Left lung (tissue), 10 donors: ENCODE data around the gene CBX8. TPM values are rescaled to one million over a fixed set of nuclear protein-coding genes. Genes with fewer than 3 reads are reported as not detected.

ENCODE experiments used
- ATAC-seq: fragments of 200-7000 bp; cut with Tn5 transposase; one replicate; pipeline ENCODE4 v1.9.1; 2020; ENCODE audit warnings: moderate library complexity
- DNase-seq, 4 donors: peaks; one replicate each; pipeline ENCODE4 v3.0.0-alpha.2; 2013 to 2020
- H3K27ac ChIP-seq, 2 donors: fragments of 200-600 bp; sonication (generic) in 1 of 2; one replicate each; pipeline versions ENCODE4 v1.5.0 to v1.8.0; 2020 to 2021
- H3K27me3 ChIP-seq, 2 donors: fragments of 200-600 bp; sonication (generic) in 1 of 2; one replicate each; pipeline versions ENCODE4 v1.5.0 to v1.8.0; 2020 to 2021
- H3K36me3 ChIP-seq, 2 donors: fragments of 200-600 bp; sonication (generic) in 1 of 2; one replicate each; pipeline versions ENCODE4 v1.5.0 to v1.8.0; 2020 to 2021
- H3K4me1 ChIP-seq, 2 donors: fragments of 200-600 bp; one replicate each; pipeline ENCODE4 v1.8.0; 2021
- H3K4me3 ChIP-seq, 2 donors: fragments of 200-600 bp; sonication (generic) in 1 of 2; one replicate each; pipeline versions ENCODE4 v1.5.0 to v1.8.0; 2020 to 2021; ENCODE audit warnings: mild to moderate bottlenecking in 1 of 2
- H3K9me3 ChIP-seq, 2 donors: fragments of 200-600 bp; sonication (generic) in 1 of 2; one replicate each; pipeline versions ENCODE4 v1.5.0 to v1.8.0; 2020 to 2021
- intact Hi-C, 2 donors: fragments of 100-400 bp; cut with DNase I; formaldehyde crosslinking; loops; one replicate each; pipeline versions ENCODE4 v1.11.2 to v1.14.2; 2022
- polyA plus RNA-seq, 6 donors: library from polyadenylated mRNA; unstranded; fragments of 120-200 nt; gene quantifications; one replicate each; pipeline ENCODE4 v1.2.1, GENCODE V29; 2013; ENCODE audit not compliant: insufficient read length in 6 of 6
- total RNA-seq, 2 donors: library from RNA; stranded (reverse); fragmentation: NEBNext Ultra II Directional; extraction: Animal tissue kit (Norgen Biotek cat#: 25700); gene quantifications; one replicate each; pipeline ENCODE4 v1.2.1, GENCODE V29; 2021
- TF ChIP-seq, protein P1 (sequence below), 2 donors: fragments of 200-600 bp; sonication (generic) in 1 of 2; IDR thresholded peaks; one replicate each; pipeline versions ENCODE4 v1.5.0 to v1.8.0; 2021; ENCODE audit warnings: antibody characterized with exemption in 2 of 2
- donor health status: DM: no; HTN: yes; CAD: no.
- donor health status: DM: no; HTN: no; CAD: no.

Gene CBX8
- total and polyA plus RNA-seq, 8 donors = 7.3 to 11.4 (median 8.9) TPM

DNA sequence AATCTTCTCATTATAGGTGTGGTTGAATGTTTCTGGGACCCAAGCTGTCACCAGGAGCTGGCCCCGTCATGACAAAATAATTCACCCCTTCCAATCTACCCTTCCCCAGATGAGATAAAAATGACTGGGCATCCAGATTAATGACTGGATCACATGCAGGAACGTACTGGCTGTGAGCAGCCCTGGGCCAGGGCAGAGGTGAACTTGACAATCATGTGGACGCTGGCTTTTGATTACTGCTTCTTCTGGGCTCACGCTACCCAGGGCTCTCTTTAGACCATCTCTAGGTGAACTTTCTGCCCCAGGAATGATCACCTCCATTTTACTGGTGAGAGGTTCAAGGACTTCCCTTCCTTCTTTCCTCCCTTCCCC lies 24.1 kb upstream of the CBX8 start:
- no peaks in the 10 kb centered on the region for H3K36me3 ChIP-seq
- no peaks in the 10 kb centered on the region for H3K9me3 ChIP-seq
- intact Hi-C loops = no loop called here
- ATAC-seq (no peak), DNase-seq (no peak)
- H3K4me1 ChIP-seq = peaks cover 0 to 3% of the 10 kb centered on the region in 2 donors
- no peak overlapping the region for H3K4me3 ChIP-seq
- H3K27me3 ChIP-seq = peaks cover 6 to 35% of the 10 kb centered on the region in 2 donors
- TF ChIP-seq, protein P1, sequence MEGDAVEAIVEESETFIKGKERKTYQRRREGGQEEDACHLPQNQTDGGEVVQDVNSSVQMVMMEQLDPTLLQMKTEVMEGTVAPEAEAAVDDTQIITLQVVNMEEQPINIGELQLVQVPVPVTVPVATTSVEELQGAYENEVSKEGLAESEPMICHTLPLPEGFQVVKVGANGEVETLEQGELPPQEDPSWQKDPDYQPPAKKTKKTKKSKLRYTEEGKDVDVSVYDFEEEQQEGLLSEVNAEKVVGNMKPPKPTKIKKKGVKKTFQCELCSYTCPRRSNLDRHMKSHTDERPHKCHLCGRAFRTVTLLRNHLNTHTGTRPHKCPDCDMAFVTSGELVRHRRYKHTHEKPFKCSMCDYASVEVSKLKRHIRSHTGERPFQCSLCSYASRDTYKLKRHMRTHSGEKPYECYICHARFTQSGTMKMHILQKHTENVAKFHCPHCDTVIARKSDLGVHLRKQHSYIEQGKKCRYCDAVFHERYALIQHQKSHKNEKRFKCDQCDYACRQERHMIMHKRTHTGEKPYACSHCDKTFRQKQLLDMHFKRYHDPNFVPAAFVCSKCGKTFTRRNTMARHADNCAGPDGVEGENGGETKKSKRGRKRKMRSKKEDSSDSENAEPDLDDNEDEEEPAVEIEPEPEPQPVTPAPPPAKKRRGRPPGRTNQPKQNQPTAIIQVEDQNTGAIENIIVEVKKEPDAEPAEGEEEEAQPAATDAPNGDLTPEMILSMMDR (IDR thresholded peaks at IDR 0.05) = no peak
- H3K27ac ChIP-seq = no peak overlapping the region

DNA sequence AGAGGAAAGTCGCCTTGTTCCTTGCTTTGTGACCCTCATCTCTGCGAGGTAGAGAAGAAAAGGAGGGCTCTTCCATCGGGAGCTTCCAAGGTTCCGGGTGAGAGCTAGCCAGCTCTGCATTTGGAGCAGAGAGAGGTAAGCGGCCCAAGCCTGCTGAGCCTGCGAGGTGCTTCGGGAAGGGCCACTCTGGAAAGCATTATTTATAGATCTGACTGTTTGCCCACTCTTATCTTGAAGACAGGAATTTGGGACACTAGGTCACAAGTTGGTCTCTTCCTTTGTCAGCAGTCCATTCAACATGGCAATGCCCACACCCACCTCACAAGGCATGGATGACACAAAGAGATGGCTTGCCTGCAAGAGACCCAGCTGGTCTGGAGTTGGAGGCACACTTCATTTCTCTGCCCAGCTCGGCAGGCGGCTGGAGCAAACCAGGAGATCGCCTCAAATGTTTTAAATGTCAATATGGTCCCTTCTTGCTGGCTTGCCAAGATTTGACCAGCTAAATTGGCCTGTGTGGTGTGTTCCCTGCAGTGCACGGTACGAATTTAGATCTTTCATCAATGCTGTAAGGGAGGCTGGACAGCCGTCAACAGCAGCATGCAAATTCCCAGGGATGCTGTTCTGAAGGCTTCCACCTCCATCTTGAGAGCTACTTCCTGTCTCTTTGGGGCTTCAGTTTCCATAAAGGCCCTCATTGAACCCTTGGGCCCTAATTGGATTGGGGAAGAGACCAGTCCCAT lies 22.8 kb upstream of the CBX8 start:
- Histone ChIP-seq H3K36me3 (no peaks in the 10 kb centered on the region), H3K4me1 (peaks cover 7 to 10% of the 10 kb centered on the region in 2 donors), H3K27me3 (peaks cover 19 to 47% of the 10 kb centered on the region in 2 donors), H3K27ac (no peak overlapping the region), H3K4me3 (no peak overlapping the region), H3K9me3 (no peaks in the 10 kb centered on the region)
- no peak for DNase-seq
- TF ChIP-seq, protein P1 (IDR thresholded peaks at IDR 0.05) = no peak
- intact Hi-C loops = no loop called here
- no peak for ATAC-seq

DNA sequence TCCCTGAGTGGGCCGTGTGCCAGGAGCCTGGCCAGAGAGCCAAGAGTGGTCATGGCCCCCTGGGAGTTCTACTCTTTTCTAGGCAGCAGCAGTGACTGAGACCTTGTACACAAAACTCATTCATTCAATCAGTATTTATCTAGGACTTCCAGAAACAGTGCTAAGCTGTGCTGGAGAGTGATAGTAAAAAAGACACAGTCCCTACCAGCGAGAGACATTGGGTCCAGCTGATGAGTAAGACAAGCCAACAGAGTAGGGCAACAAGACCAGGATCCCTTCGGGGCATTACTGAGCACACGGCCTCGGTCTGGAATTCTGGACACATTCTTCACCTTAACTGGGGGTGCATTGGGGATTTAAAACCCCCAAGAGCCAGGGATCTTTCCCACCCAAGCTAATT lies 22.2 kb upstream of the CBX8 start:
- DNase-seq (no peak), ATAC-seq (no peak)
- peaks cover 25 to 53% of the 10 kb centered on the region in 2 donors for H3K27me3 ChIP-seq
- no peaks in the 10 kb centered on the region for H3K9me3 ChIP-seq
- H3K36me3 ChIP-seq = no peaks in the 10 kb centered on the region
- intact Hi-C loops = no loop called here
- H3K27ac ChIP-seq = no peak overlapping the region
- peaks cover 12 to 17% of the 10 kb centered on the region in 2 donors for H3K4me1 ChIP-seq
- no peak overlapping the region for H3K4me3 ChIP-seq
- TF ChIP-seq, protein P1 (IDR thresholded peaks at IDR 0.05) = no peak

DNA sequence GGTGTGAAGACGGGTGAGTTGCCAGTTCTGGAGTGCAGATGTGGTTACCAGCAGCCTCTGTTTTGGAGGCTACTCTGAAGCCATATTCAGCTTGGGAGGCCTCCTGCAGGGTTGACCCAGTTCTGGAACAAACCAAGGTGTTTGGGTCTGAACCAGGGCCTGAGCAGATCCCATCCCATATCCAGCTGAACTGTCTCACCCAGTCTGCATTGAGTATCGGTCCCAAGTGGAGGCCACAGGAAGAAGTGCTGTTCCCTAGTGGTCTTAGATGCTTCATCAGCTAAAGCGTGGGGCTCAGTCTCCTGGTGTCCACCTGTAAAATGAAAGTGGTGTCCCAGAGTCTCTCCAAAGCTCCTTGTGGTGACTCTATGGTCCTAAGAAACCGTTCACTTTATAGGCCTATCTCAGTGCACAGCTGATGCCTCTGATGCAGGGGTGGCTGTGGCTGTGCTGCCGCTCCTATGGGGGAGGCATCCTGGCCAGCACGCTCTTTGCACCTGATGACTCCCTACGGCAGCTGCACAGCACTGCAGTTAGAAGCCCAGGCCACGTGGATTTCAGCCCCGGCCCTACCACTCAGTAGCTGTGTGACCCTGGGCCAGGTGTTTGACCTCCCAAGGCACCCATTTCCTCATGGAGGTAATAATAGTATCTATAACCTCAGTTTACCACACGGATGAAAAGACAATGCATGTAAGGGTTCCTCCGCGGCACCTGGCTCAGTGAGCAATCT lies 21.3 kb upstream of the CBX8 start:
- Histone ChIP-seq H3K4me1 (peaks cover 12 to 26% of the 10 kb centered on the region in 2 donors), H3K27ac (no peak overlapping the region), H3K9me3 (no peaks in the 10 kb centered on the region), H3K4me3 (no peak overlapping the region), H3K27me3 (peaks cover 29 to 62% of the 10 kb centered on the region in 2 donors), H3K36me3 (no peaks in the 10 kb centered on the region)
- intact Hi-C loops = no loop called here
- no peak for DNase-seq
- ATAC-seq = no peak
- TF ChIP-seq, protein P1 (IDR thresholded peaks at IDR 0.05) = no peak

DNA sequence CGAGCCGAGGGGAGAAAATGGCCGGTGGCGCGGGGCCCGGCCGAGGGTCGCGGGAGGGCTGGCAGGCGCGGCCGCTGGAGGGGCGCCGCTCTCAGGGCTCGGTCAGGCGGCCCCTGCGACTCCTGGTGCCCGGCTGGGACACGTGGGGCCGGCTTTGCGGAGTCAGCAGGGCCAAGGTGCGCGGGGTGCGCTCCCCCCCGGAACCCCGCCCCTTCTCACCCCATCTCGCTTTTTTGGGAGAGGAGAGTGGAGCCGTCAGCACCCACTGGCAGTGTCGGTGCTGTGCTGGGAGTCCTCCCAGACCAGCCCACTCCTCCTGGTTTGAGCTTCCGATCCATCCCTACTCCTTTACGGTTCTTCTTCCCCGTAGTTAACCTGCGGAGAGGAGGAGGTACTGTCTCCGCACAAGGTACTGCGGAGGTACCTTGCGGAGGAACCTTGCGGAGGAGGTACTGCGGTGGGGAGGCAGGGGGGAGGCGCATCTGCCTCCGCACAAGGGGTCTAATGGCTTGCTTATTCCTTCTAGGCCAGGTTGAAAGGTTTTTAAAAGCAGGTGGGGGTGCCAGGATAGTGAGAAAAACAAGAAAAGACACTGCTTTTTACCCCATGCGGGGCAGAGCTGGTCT lies 19.1 kb upstream of the CBX8 start:
- Histone ChIP-seq H3K27me3 (peaks cover 50 to 85% of the 10 kb centered on the region in 2 donors), H3K36me3 (no peaks in the 10 kb centered on the region), H3K4me1 (peaks cover 31 to 47% of the 10 kb centered on the region in 2 donors), H3K9me3 (no peaks in the 10 kb centered on the region), H3K27ac (no peak overlapping the region), H3K4me3 (no peak overlapping the region)
- intact Hi-C loops = no loop called here
- ATAC-seq (no peak), DNase-seq (no peak)
- TF ChIP-seq, protein P1 (IDR thresholded peaks at IDR 0.05) = no peak
